Fibroblast of villous mesenchyme (primary cell): ENCODE data around the gene LCE3E. TPM values are rescaled to one million over a fixed set of nuclear protein-coding genes. Genes with fewer than 3 reads are reported as not detected.
"Not testable (repeated sequence)": the region's sequence is repeated elsewhere in the genome, so short reads cannot be mapped to it uniquely, and the experiment has no call there.

Source experiments
- DNase-seq: peaks from one replicate; pipeline ENCODE4 v3.0.0-alpha.2; 2010; ENCODE audit warnings: low read depth
- H3K4me3 ChIP-seq: 2 replicates; pipeline ENCODE4 v1.5.1; 2011; ENCODE audit warnings: low read depth, mild to moderate bottlenecking, low read length
- total RNA-seq: library from RNA; depleted of rRNA; stranded (reverse); fragments of >200 nt; gene quantifications from 2 replicates; pipeline ENCODE4 v1.2.3, GENCODE V29; 2012
- TF ChIP-seq, protein P1 (sequence below): IDR thresholded peaks from 2 replicates; pipeline ENCODE4 v1.5.1; 2012; ENCODE audit warnings: low read depth, mild to moderate bottlenecking, low read length; ENCODE audit not compliant: insufficient read depth

The LCE3E gene
- total RNA-seq, 1 donor, result not detected

- no peak overlapping the region for H3K4me3 ChIP-seq
- DNase-seq, result no peak
- TF ChIP-seq, protein P1, sequence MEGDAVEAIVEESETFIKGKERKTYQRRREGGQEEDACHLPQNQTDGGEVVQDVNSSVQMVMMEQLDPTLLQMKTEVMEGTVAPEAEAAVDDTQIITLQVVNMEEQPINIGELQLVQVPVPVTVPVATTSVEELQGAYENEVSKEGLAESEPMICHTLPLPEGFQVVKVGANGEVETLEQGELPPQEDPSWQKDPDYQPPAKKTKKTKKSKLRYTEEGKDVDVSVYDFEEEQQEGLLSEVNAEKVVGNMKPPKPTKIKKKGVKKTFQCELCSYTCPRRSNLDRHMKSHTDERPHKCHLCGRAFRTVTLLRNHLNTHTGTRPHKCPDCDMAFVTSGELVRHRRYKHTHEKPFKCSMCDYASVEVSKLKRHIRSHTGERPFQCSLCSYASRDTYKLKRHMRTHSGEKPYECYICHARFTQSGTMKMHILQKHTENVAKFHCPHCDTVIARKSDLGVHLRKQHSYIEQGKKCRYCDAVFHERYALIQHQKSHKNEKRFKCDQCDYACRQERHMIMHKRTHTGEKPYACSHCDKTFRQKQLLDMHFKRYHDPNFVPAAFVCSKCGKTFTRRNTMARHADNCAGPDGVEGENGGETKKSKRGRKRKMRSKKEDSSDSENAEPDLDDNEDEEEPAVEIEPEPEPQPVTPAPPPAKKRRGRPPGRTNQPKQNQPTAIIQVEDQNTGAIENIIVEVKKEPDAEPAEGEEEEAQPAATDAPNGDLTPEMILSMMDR, result no peak
These were observed 10.6 kb upstream of the LCE3E start for GRCh38 chr1:152577168-152577567.

- TF ChIP-seq, protein P1, result no peak
- no peak for DNase-seq
- H3K4me3 ChIP-seq, result no peak overlapping the region
These were observed 905 bp downstream of the LCE3E start for GRCh38 chr1:152565535-152566215.

GRCh38 chr1:152565115-152565514 lies 1.5 kb downstream of the LCE3E start:
- no peak for DNase-seq
- TF ChIP-seq, protein P1, result no peak
- H3K4me3 ChIP-seq, result no peak overlapping the region

DNA sequence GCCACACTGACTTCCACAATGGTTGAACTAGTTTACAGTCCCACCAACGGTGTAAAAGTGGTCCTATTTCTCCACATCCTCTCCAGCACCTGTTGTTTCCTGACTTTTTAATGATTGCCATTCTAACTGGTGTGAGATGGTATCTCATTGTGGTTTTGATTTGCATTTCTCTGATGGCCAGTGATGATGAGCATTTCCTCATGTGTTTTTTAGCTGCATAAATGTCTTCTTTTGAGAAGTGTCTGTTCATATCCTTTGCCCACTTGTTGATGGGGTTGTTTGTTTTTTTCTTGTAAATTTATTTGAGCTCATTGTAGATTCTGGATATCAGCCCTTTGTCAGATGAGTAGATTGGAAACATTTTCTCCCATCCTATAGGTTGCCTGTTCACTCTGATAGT lies 18.2 kb downstream of the LCE3E start:
- not testable (repeated sequence) for DNase-seq

DNA sequence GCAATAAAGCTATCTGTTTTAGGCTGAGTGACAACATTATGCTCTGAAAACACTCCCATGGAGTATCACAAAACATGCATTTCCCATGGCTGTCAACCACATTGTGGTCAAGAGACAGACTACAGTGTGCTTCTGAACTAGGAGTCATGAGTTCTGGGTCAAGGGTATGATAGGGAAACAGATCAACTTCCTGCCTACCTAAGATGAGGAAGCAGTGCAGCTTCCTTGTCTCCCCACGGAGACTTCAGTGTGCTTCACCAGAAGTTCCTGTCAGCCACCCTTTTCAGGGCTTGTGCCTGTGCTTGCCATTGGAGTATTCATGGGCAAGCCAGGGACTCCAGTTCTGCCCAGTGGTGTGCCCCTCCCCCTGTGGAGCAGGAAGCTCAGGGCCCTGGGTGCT lies 19.9 kb downstream of the LCE3E start:
- TF ChIP-seq, protein P1, result no peak
- H3K4me3 ChIP-seq, result no peak overlapping the region
- no peak for DNase-seq

More for the DNA sequence above, 18.2 kb downstream of the LCE3E start:
- H3K4me3 ChIP-seq, result not testable (repeated sequence)

DNA sequence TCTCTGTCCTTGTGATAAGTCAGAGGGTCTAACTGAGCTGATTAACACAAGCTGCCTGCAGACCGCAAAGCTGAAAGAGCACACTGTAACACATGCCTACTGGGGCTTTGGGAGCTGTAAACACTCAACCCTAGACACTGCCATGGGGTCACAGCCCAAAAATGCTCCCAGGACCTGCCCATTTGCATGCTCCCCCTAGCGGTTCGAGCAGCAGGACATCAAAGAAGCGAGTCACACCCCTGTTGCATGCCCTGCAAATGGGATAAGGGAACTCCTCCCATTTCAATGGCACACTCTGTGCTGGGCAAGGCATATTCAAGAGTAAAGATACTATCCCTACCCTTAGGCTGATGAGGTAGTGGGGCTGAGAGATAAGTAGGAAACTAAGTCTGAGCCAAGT lies 22.8 kb downstream of the LCE3E start:
- DNase-seq, result no peak
- TF ChIP-seq, protein P1, result no peak
- H3K4me3 ChIP-seq, result no peak overlapping the region

DNA sequence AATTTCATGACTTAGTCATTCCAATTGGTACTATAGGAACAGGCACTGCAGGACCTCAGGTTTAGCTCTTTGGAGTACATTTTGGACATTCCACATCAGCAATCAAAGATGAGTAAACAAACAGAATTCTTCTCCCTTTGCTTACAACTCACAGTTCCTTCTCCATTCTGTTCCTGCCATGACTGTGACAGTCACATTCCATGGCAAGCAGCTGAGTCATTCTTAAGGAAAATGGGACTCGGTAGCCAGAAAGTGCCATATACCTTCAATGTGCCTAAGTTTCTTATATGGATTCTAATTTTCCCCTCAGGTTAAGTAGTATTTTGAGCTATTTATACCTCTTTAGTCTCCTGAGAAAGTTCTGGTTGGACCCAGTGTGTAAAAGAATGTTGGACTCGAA lies 26.7 kb downstream of the LCE3E start:
- no peak overlapping the region for H3K4me3 ChIP-seq
- no peak for DNase-seq
- TF ChIP-seq, protein P1, result no peak
